ENCODE data around the gene GPATCH8. TPM values are rescaled to one million over a fixed set of nuclear protein-coding genes. Genes with fewer than 3 reads are reported as not detected.

Gene GPATCH8
- polyA plus RNA-seq, 1 of the 3 experiments (the other 2 are of a cell fraction) = 12.7 TPM

DNA sequence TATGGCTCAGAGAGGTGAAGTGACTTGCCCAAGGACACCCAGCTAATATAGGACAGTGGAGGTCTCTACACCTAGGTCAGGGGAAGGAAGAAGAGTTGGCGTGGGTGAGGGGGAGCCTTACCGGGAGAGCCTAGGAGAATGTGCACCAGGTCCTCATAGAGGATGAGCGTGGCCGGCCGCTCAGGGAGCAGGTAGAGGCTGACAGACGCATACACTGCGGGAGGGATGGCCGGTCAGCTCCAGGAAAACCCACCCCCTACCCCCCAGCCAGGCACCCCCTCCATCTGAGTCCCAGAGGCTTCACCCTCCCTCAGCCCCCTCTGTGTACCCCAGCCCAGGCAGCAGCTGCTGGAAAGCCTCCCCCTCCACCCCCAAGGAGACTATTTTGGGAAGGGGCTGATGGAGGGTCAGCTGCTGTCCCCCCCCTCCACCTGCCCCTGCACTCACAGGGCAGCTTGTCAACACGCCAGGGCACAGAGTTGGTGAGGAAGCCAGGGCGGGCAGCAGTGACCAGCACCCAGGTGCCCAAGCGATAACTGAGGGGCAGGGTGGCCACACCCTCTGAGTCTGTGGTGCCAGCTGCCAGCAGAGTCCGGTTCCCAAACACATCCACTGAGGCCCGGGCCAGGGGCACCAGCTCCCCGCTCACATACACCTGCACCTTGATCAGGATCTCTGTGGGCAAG lies 143.6 kb downstream of the GPATCH8 start:
- Histone ChIP-seq H3K4me2 (no peak overlapping the region), H3K79me2 (ENCODE audit: insufficient read depth) (peaks cover 7% of the 10 kb centered on the region; the same call in 1 of the 2 replicates), H3K9ac (no peak overlapping the region), H3K27ac (ENCODE audit: low read depth in 2 of 2, low read length in 1 of 2) (no peak overlapping the region), H3K9me3 (no peaks in the 10 kb centered on the region), H3K9me2 (no peaks in the 10 kb centered on the region), H3F3A (replicated peaks; ENCODE audit: insufficient read depth) (no peaks in the 10 kb centered on the region), H3K36me3 (replicated peaks in 1 of 2; ENCODE audit: control insufficient read depth in 1 of 2, insufficient read depth in 2 of 2, low read length in 1 of 2) (peaks cover 0 to 2% of the 10 kb centered on the region in 2 experiments), H3K4me3 (ENCODE audit: low read depth in 2 of 2, low read length in 1 of 2) (no peak overlapping the region), H3K4me1 (ENCODE audit: control insufficient read depth in 1 of 2, insufficient read depth in 2 of 2, low read depth in 1 of 2, low read length in 1 of 2) (peaks cover 3 to 22% of the 10 kb centered on the region in 2 experiments; a peak in 1 of 4 replicates), H4K20me1 (ENCODE audit: insufficient read depth) (peaks cover 11% of the 10 kb centered on the region; the same call in 1 of the 2 replicates), H2AFZ (ENCODE audit: low read depth) (no peak overlapping the region), H3K27me3 (ENCODE audit: insufficient read depth) (no peaks in the 10 kb centered on the region)
- WGBS (ENCODE audit: low lambda C conversion rate) = 90% methylated on average over 8 of the region's 14 CpGs
- POLR2A ChIA-PET = interaction anchor here (1.3 kb wide), 1 partner anchor 14 kb away, joined by 3 read pairs; no protein-coding TSS in a partner anchor
- DNase-seq = peak; percentile 12
- TF ChIP-seq TAF1 (IDR thresholded peaks at IDR 0.05; ENCODE audit: borderline replicate concordance, low read depth, low read length) = no peak
- no peak for TF ChIP-seq MXI1 (IDR thresholded peaks at IDR 0.05; ENCODE audit: low read depth, low read length)
- no peak for TF ChIP-seq TEAD4 (IDR thresholded peaks at IDR 0.05; ENCODE audit: borderline replicate concordance, insufficient read depth)
- TF ChIP-seq CHD2 (IDR thresholded peaks at IDR 0.05; ENCODE audit: low read length, partially characterized antibody) = no peak
- TF ChIP-seq NRF1 (IDR thresholded peaks at IDR 0.05; ENCODE audit: low read depth, low read length) = no peak
- no peak for TF ChIP-seq ELF1 (IDR thresholded peaks at IDR 0.05)
- TF ChIP-seq YY1 (IDR thresholded peaks at IDR 0.05; ENCODE audit: low read depth) = no peak
- TF ChIP-seq RFX5 (IDR thresholded peaks at IDR 0.05; ENCODE audit: low read length) = no peak
- no peak for TF ChIP-seq FOXJ3 (CRISPR knock-in tag; IDR thresholded peaks at IDR 0.05)
- TF ChIP-seq GABPA (IDR thresholded peaks at IDR 0.05; ENCODE audit: low read depth) = no peak
- TF ChIP-seq JUND (IDR thresholded peaks at IDR 0.05) = no peak
- CTCF ChIA-PET = interaction anchor here (0.6 to 7.6 kb wide), 6 partner anchors 8 to 156 kb away, joined by 3 to 85 read pairs (median 12); partner anchors contain the start of gene GRN

DNA sequence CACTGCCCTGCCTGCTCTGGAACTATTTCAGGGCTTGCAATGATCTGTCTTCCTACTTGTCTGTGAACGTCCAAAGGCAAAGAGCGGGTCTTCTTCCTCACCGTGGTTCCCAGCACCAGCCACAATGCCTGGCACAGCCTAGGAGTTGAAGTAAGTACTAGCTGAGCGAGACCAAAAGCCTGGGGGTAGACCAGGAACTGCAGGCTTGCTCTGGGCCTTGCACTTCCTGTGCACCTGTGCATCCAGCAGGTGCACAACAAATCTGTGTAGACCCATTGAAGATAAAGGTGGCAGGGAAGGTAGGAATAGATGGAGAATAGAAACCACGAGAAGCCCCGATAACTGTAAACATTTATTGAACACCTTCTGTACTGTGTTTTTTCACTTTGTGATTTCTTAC lies 144.2 kb downstream of the GPATCH8 start:
- Histone ChIP-seq H3K27me3 (ENCODE audit: insufficient read depth) (no peaks in the 10 kb centered on the region), H3K4me3 (ENCODE audit: low read depth in 2 of 2, low read length in 1 of 2) (no peak overlapping the region), H3K4me2 (no peak overlapping the region), H3K9me2 (no peaks in the 10 kb centered on the region), H3K27ac (ENCODE audit: low read depth in 2 of 2, low read length in 1 of 2) (no peak overlapping the region), H3K79me2 (ENCODE audit: insufficient read depth) (peaks cover 7% of the 10 kb centered on the region; the same call in 1 of the 2 replicates), H2AFZ (ENCODE audit: low read depth) (no peak overlapping the region), H3K4me1 (ENCODE audit: control insufficient read depth in 1 of 2, insufficient read depth in 2 of 2, low read depth in 1 of 2, low read length in 1 of 2) (peaks cover 3 to 22% of the 10 kb centered on the region in 2 experiments; a peak in 1 of 4 replicates), H3K36me3 (replicated peaks in 1 of 2; ENCODE audit: control insufficient read depth in 1 of 2, insufficient read depth in 2 of 2, low read length in 1 of 2) (peaks cover 0 to 2% of the 10 kb centered on the region in 2 experiments), H3K9ac (no peak overlapping the region), H4K20me1 (ENCODE audit: insufficient read depth) (peaks cover 11% of the 10 kb centered on the region; the same call in 1 of the 2 replicates), H3K9me3 (no peaks in the 10 kb centered on the region), H3F3A (replicated peaks; ENCODE audit: insufficient read depth) (no peaks in the 10 kb centered on the region)
- CTCF ChIA-PET = interaction anchor here (0.6 to 7.6 kb wide), 5 partner anchors 9 to 28 kb away, joined by 3 to 85 read pairs (median 13); partner anchors contain the start of gene GRN
- POLR2A ChIA-PET = interaction anchor here (1.3 kb wide), 1 partner anchor 13 kb away, joined by 3 read pairs; no protein-coding TSS in a partner anchor
- TF ChIP-seq, protein P1, sequence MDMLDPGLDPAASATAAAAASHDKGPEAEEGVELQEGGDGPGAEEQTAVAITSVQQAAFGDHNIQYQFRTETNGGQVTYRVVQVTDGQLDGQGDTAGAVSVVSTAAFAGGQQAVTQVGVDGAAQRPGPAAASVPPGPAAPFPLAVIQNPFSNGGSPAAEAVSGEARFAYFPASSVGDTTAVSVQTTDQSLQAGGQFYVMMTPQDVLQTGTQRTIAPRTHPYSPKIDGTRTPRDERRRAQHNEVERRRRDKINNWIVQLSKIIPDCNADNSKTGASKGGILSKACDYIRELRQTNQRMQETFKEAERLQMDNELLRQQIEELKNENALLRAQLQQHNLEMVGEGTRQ (IDR thresholded peaks at IDR 0.05; ENCODE audit: borderline replicate concordance, low read depth, low read length) = no peak
- TF ChIP-seq TAF1 (IDR thresholded peaks at IDR 0.05; ENCODE audit: borderline replicate concordance, low read depth, low read length) = no peak
- TF ChIP-seq CHD2 (IDR thresholded peaks at IDR 0.05; ENCODE audit: low read length, partially characterized antibody) = no peak
- TF ChIP-seq FOSL2 (IDR thresholded peaks at IDR 0.05; ENCODE audit: borderline replicate concordance, low read depth) = no peak
- TF ChIP-seq, protein P2, sequence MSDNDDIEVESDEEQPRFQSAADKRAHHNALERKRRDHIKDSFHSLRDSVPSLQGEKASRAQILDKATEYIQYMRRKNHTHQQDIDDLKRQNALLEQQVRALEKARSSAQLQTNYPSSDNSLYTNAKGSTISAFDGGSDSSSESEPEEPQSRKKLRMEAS (IDR thresholded peaks at IDR 0.05; ENCODE audit: low read depth) = no peak
- DNase-seq = no peak
- 84% methylated on average over 6 of the region's 6 CpGs for WGBS (ENCODE audit: low lambda C conversion rate)
